ENCODE measurements around the gene DDX47.

GRCh38 chr12:12810553-12811021, 2.6 kb upstream of the DDX47 start:
- TF ChIP-seq CTCF (IDR thresholded peaks at IDR 0.05; ENCODE audit: low read length) (no peak), EZH2 (IDR thresholded peaks at IDR 0.05; ENCODE audit: borderline replicate concordance, low read length) (no peak)

Data from OCI-LY1 (cell line).